Sigmoid colon (tissue), 7 donors: ENCODE measurements around the gene ANKRD53. TPM values are rescaled to one million over a fixed set of nuclear protein-coding genes. Genes with fewer than 3 reads are reported as not detected.

ENCODE experiments used
- DNase-seq: peaks from one replicate; pipeline ENCODE4 v3.0.0-alpha.2; 2019
- H3K27ac ChIP-seq, 4 donors: fragments of 200-600 bp; sonication (generic); one replicate each; pipeline ENCODE4 v1.5.1; 2016 to 2019; ENCODE audit warnings: mild to moderate bottlenecking in 1 of 4
- H3K27me3 ChIP-seq, 3 donors: fragments of 200-600 bp; sonication (generic); one replicate each; pipeline ENCODE4 v1.5.1; 2019; ENCODE audit warnings: mild to moderate bottlenecking in 1 of 3
- H3K36me3 ChIP-seq, 4 donors: fragments of 200-600 bp; sonication (generic); one replicate each; pipeline ENCODE4 v1.5.1; 2016 to 2019
- H3K4me1 ChIP-seq, 4 donors: fragments of 200-600 bp; sonication (generic); one replicate each; pipeline ENCODE4 v1.5.1; 2017 to 2019
- H3K4me3 ChIP-seq, 4 donors: fragments of 200-600 bp; sonication (generic); one replicate each; pipeline ENCODE4 v1.5.1; 2017 to 2019; ENCODE audit warnings: mild to moderate bottlenecking in 2 of 4, moderate library complexity in 1 of 4
- H3K9me3 ChIP-seq, 4 donors: fragments of 200-600 bp in 3 of 4; sonication (generic) in 3 of 4; one replicate each; pipeline versions ENCODE4 v1.5.1 to v1.6.1; 2013 to 2019
- EP300 ChIP-seq, 4 donors: sonication (generic); formaldehyde crosslinking; IDR thresholded peaks; one replicate each; pipeline ENCODE4 v1.6.1; 2017; ENCODE audit warnings: antibody characterized with exemption in 4 of 4
- POLR2A ChIP-seq, 2 donors: fragments of 450-650 bp; IDR thresholded peaks; one replicate each; pipeline ENCODE4 v1.6.1; 2016; ENCODE audit warnings: antibody characterized with exemption in 2 of 2, mild to moderate bottlenecking in 2 of 2, moderate library complexity in 2 of 2
- POLR2AphosphoS5 ChIP-seq, 4 donors: sonication (generic); formaldehyde crosslinking; IDR thresholded peaks; one replicate each; pipeline ENCODE4 v1.6.1; 2017; ENCODE audit warnings: antibody characterized with exemption in 4 of 4
- WGBS, 2 donors: extraction: QIAGEN DNeasy Blood & Tissue Kit; methylation state at CpG; one replicate each; pipeline ENCODE4 v1.1.7; 2013; 5-methylcytosine and 5-hydroxymethylcytosine counted together
- intact Hi-C: fragments of 100-400 bp; cut with DNase I; formaldehyde crosslinking; loops from one replicate; pipeline ENCODE4 v1.15.1; 2023
- polyA plus RNA-seq, 3 donors: library from polyadenylated mRNA; stranded (reverse); fragments of 200-250 nt; gene quantifications; one replicate each; pipeline ENCODE4 v1.2.3, GENCODE V29; 2013
- total RNA-seq, 4 donors: library from RNA; depleted of rRNA; stranded (reverse); fragments of >200 nt; gene quantifications; one replicate each; pipeline ENCODE4 v1.1.0, GENCODE V29; 2016
- TF ChIP-seq, protein P1 (sequence below), 4 experiments: fragments of 450-650 bp in 3 of 4; fragments of 200-600 bp in 1 of 4; IDR thresholded peaks; one replicate each; pipeline ENCODE4 v1.5.1; 2016 to 2019; ENCODE audit warnings: antibody characterized with exemption in 4 of 4, mild to moderate bottlenecking in 3 of 4, moderate library complexity in 2 of 4
- donor health status: healthy with polysubstance abuse.
- donor health status: Bipolar disorder and iron deficiency.
- donor health status: healthy.

The ANKRD53 gene
- total and polyA plus RNA-seq, 7 donors = 0.49 to 1.9 (median 1.0) TPM; not detected in 1

DNA sequence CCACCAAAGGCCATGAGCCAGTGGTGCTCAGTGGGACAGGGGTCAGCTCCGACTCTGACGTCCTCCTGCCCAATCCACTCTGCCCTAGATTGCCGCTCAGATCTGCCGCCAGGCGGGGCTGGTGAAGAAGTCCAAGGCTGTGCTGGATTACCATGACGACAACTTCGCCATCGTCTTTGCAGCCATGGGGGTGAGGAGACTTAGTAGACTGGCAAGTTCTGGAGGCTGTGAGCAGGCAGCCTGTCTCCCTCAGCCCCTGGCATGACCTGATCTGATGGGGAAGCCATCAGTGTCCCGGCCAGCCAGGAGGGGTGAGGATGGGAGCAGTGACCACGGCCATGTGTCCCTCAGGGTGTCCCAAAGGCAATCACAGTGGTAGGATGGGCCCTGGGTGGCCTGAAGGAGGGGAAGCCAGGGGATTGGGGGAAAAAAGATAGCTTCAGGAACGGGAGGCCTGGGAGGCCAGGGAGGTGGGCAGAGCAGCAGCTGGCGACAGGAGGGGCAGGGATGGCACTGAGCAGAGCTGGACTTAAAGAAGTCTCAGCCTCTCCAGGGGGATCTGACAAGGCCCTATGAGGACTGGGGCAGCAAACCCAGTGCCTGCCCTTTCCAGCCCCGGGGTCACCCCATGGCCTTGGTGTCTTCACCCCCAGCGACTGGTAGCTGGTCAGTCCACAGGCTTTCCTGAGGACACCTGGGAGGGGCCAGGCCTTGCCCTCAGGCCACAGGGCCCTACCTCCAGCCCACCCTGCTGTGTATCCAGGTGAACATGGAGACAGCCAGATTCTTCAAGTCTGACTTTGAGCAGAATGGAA, 17.4 kb upstream of the ANKRD53 start:
- H3K27ac ChIP-seq = no peak overlapping the region
- peaks cover 0 to 11% (median 8%) of the 10 kb centered on the region in 4 donors for H3K4me1 ChIP-seq
- no peak overlapping the region for H3K4me3 ChIP-seq
- H3K27me3 ChIP-seq = peaks cover 0 to 73% (median 25%) of the 10 kb centered on the region in 3 donors
- TF ChIP-seq EP300 (IDR thresholded peaks at IDR 0.05) = no peak
- DNase-seq = no peak
- no peaks in the 10 kb centered on the region for H3K9me3 ChIP-seq
- intact Hi-C loops = no loop called here
- 61 to 76% methylated on average over 14 of the region's 14 CpGs for WGBS, 2 donors
- H3K36me3 ChIP-seq = no peaks in the 10 kb centered on the region

DNA sequence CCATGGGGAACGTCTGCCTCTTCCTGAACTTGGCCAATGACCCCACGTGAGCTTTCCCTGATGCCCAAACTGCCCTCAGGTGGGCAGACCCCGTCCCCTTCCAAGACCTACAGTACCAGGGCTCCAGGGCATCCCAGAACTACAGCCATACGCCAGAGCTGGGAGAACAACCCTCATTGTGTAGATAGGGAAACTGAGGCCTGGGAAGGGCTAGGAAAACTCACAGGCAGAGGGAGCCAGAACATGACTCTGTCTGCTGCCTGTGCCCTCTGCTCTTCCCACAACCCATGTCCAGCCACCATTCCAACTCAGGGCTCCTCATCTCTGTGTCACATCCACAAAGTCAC, 16.8 kb upstream of the ANKRD53 start:
- 82 to 84% methylated on average over 4 of the region's 4 CpGs for WGBS, 2 donors
- H3K27me3 ChIP-seq = peaks cover 0 to 73% (median 25%) of the 10 kb centered on the region in 3 donors
- no peak for DNase-seq
- no peaks in the 10 kb centered on the region for H3K9me3 ChIP-seq
- H3K4me1 ChIP-seq = peaks cover 0 to 11% (median 8%) of the 10 kb centered on the region in 4 donors
- H3K4me3 ChIP-seq = no peak overlapping the region
- TF ChIP-seq POLR2A (IDR thresholded peaks at IDR 0.05) (no peak), POLR2AphosphoS5 (IDR thresholded peaks at IDR 0.05) (no peak), EP300 (IDR thresholded peaks at IDR 0.05) (no peak)
- TF ChIP-seq, protein P1, sequence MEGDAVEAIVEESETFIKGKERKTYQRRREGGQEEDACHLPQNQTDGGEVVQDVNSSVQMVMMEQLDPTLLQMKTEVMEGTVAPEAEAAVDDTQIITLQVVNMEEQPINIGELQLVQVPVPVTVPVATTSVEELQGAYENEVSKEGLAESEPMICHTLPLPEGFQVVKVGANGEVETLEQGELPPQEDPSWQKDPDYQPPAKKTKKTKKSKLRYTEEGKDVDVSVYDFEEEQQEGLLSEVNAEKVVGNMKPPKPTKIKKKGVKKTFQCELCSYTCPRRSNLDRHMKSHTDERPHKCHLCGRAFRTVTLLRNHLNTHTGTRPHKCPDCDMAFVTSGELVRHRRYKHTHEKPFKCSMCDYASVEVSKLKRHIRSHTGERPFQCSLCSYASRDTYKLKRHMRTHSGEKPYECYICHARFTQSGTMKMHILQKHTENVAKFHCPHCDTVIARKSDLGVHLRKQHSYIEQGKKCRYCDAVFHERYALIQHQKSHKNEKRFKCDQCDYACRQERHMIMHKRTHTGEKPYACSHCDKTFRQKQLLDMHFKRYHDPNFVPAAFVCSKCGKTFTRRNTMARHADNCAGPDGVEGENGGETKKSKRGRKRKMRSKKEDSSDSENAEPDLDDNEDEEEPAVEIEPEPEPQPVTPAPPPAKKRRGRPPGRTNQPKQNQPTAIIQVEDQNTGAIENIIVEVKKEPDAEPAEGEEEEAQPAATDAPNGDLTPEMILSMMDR (IDR thresholded peaks at IDR 0.05) = no peak
- no peaks in the 10 kb centered on the region for H3K36me3 ChIP-seq
- no peak overlapping the region for H3K27ac ChIP-seq
- intact Hi-C loops = no loop called here

DNA sequence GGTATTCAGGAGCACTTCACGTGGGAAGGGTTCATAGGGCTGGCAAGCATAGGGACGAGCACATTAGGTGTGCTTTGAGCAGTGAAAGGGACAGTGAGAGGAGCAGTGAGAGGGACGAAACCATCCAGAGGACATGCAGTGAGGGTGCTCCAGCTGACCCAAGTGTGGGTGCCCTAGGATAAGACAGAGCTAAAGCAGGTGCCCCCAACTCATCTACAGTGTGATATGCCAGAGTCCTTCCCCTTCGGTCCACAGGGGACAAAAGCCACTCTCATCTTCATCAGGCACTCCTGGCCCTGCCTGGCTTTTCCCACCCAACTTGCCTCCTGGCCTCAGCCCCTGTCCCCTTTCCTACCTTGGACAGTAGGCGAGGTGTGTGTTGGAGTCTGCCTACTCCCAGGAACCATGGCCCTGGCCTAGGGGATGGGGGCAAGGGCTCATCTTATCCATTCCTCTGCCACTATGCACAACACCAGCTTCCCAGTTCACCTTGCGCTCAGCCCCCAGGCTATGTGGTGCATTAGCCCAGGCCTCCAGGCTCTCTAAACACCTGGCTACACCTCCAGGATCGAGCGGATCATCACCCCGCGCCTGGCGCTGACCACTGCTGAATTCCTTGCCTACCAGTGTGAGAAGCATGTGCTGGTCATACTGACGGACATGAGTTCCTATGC, 16.1 kb upstream of the ANKRD53 start:
- WGBS, 2 donors = 78 to 82% methylated on average over 12 of the region's 12 CpGs
- Histone ChIP-seq H3K4me3 (no peak overlapping the region), H3K27ac (no peak overlapping the region), H3K9me3 (no peaks in the 10 kb centered on the region), H3K4me1 (peaks cover 0 to 11% (median 8%) of the 10 kb centered on the region in 4 donors), H3K27me3 (peaks cover 0 to 73% (median 25%) of the 10 kb centered on the region in 3 donors), H3K36me3 (no peaks in the 10 kb centered on the region)
- TF ChIP-seq POLR2AphosphoS5 (IDR thresholded peaks at IDR 0.05) (no peak), POLR2A (IDR thresholded peaks at IDR 0.05) (no peak), EP300 (IDR thresholded peaks at IDR 0.05) (no peak)
- TF ChIP-seq, protein P1 (IDR thresholded peaks at IDR 0.05) = no peak
- no peak for DNase-seq
- intact Hi-C loops = no loop called here

DNA sequence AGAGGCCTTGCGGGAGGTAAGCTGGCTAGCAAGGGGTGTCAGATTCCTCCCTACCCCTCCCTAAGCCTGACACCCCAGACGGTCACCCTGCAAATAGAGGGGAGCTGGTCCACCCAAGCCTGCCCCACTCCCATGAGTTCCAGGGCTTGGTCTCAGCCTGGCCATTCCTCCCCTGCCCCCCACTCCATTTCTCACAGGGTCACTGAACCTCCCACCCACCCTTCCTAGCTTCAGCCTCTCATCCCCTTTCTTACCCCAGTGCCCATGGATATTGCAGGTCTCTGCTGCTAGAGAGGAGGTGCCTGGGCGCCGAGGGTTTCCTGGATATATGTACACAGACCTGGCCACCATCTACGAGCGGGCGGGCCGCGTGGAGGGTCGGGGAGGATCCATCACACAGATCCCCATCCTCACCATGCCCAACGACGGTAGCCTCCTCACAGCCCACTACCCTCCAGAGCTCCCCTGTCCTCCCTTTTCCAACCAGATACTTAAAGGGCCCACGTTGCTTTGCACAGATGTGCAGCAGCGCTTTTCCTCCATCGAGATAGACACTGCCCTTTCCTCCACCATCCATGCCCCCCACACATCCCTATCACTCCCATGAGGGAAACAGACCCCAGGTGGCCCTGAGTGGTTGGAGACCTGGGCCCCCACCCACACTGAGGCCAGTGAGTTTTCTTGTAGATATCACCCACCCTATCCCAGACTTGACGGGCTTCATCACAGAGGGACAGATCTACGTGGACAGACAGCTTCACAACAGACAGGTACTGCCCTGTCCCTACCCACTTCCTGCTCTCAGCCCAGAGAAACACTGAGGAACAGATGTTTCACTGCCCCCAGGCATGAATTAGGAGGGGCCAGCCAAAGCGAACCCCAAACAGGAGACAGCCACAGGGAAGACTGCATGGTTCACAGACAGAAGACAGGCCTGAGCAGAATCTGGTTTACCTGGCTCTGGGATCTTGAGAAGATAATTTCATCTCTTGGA, 15.2 kb upstream of the ANKRD53 start:
- no peak for DNase-seq
- Histone ChIP-seq H3K36me3 (no peaks in the 10 kb centered on the region), H3K27ac (no peak overlapping the region), H3K9me3 (no peaks in the 10 kb centered on the region), H3K4me1 (peaks cover 0 to 11% (median 8%) of the 10 kb centered on the region in 4 donors), H3K4me3 (no peak overlapping the region), H3K27me3 (peaks cover 0 to 67% (median 25%) of the 10 kb centered on the region in 3 donors)
- 69 to 72% methylated on average over 18 of the region's 18 CpGs for WGBS, 2 donors
- intact Hi-C loops = no loop called here
- no peak for TF ChIP-seq EP300 (IDR thresholded peaks at IDR 0.05)
- TF ChIP-seq POLR2A (IDR thresholded peaks at IDR 0.05) = no peak
- no peak for TF ChIP-seq POLR2AphosphoS5 (IDR thresholded peaks at IDR 0.05)
- TF ChIP-seq, protein P1 (IDR thresholded peaks at IDR 0.05) = no peak
